SJSA1 (cell line): ENCODE data around the gene SYNJ2. TPM values are rescaled to one million over a fixed set of nuclear protein-coding genes. Genes with fewer than 3 reads are reported as not detected.

ENCODE experiments used
- DNase-seq, 2 experiments: peaks; one replicate each; pipeline ENCODE4 v3.0.0-alpha.2; 2015 to 2020; ENCODE audit warnings: low spot score in 2 of 2, low read depth in 1 of 2
- H3K27ac ChIP-seq: fragments of 250-450 bp; sonication (Bioruptor Pico); 2 replicates; pipeline ENCODE4 v1.5.1; 2020; ENCODE audit warnings: mild to moderate bottlenecking, moderate library complexity
- H3K27me3 ChIP-seq: fragments of 250-450 bp; sonication (Bioruptor Pico); replicated peaks from 2 replicates; pipeline ENCODE4 v1.5.1; 2020; ENCODE audit warnings: mild to moderate bottlenecking, moderate library complexity
- H3K36me3 ChIP-seq: fragments of 250-450 bp; sonication (Bioruptor Pico); 2 replicates; pipeline ENCODE4 v1.5.1; 2020; ENCODE audit warnings: mild to moderate bottlenecking
- H3K4me1 ChIP-seq: fragments of 250-450 bp; sonication (Bioruptor Pico); replicated peaks from 2 replicates; pipeline ENCODE4 v1.6.1; 2021; ENCODE audit warnings: mild to moderate bottlenecking
- H3K4me3 ChIP-seq: fragments of 250-450 bp; sonication (Bioruptor Pico); 2 replicates; pipeline ENCODE4 v1.5.1; 2020; ENCODE audit warnings: mild to moderate bottlenecking
- H3K9me3 ChIP-seq: fragments of 250-450 bp; sonication (Bioruptor Pico); replicated peaks from 2 replicates; pipeline ENCODE4 v1.5.1; 2020; ENCODE audit warnings: mild to moderate bottlenecking
- total RNA-seq: library from RNA; depleted of rRNA; stranded (reverse); fragments of >200 nt; shearing (Covaris generic); gene quantifications from 2 replicates; pipeline ENCODE4 v1.2.3, GENCODE V29; 2014

SYNJ2 gene
- total RNA-seq, 1 experiment from 2014 or later: 23.7 TPM

- peaks cover 29% of the 10 kb centered on the region for H3K36me3 ChIP-seq
- H3K9me3 ChIP-seq: no peaks in the 10 kb centered on the region
- DNase-seq: no peak
- no peak overlapping the region for H3K4me3 ChIP-seq
- H3K27ac ChIP-seq: peak overlapping the region; percentile 91
- no peaks in the 10 kb centered on the region for H3K27me3 ChIP-seq
- H3K4me1 ChIP-seq: peaks cover 72% of the 10 kb centered on the region
Observed at GRCh38 chr6:158041788-158042187, 60.1 kb downstream of the SYNJ2 start.

- peaks cover 73% of the 10 kb centered on the region for H3K4me1 ChIP-seq
- DNase-seq: peak; percentile 82 to 89
- H3K36me3 ChIP-seq: peaks cover 34% of the 10 kb centered on the region
- peak overlapping the region; percentile 91 for H3K27ac ChIP-seq
- H3K27me3 ChIP-seq: no peaks in the 10 kb centered on the region
- no peaks in the 10 kb centered on the region for H3K9me3 ChIP-seq
- no peak overlapping the region for H3K4me3 ChIP-seq
Observed at GRCh38 chr6:158042245-158042798, 60.7 kb downstream of the SYNJ2 start.

- peaks cover 68% of the 10 kb centered on the region for H3K4me1 ChIP-seq
- H3K27me3 ChIP-seq: no peaks in the 10 kb centered on the region
- peaks cover 36% of the 10 kb centered on the region for H3K36me3 ChIP-seq
- H3K27ac ChIP-seq: peak overlapping the region; percentile 91
- no peak for DNase-seq
- H3K9me3 ChIP-seq: no peaks in the 10 kb centered on the region
- no peak overlapping the region for H3K4me3 ChIP-seq
Observed at GRCh38 chr6:158043008-158043407, 61.3 kb downstream of the SYNJ2 start.

- Histone ChIP-seq H3K4me1 (peaks cover 62% of the 10 kb centered on the region), H3K36me3 (peaks cover 36% of the 10 kb centered on the region), H3K27ac (0 out of 2 replicates have a peak overlapping the region, but pooled peaks have one; percentile 4), H3K27me3 (no peaks in the 10 kb centered on the region), H3K9me3 (no peaks in the 10 kb centered on the region), H3K4me3 (no peak overlapping the region)
- DNase-seq: no peak
Observed at GRCh38 chr6:158043586-158044524, 62.2 kb downstream of the SYNJ2 start.

GRCh38 chr6:158044525-158044888 is 62.8 kb downstream of the SYNJ2 start:
- Histone ChIP-seq H3K4me3 (no peak overlapping the region), H3K27me3 (no peaks in the 10 kb centered on the region), H3K4me1 (peaks cover 56% of the 10 kb centered on the region), H3K27ac (no peak overlapping the region), H3K9me3 (no peaks in the 10 kb centered on the region), H3K36me3 (peaks cover 36% of the 10 kb centered on the region)
- DNase-seq: no peak

- Histone ChIP-seq H3K9me3 (no peaks in the 10 kb centered on the region), H3K27ac (no peak overlapping the region), H3K4me3 (no peak overlapping the region), H3K4me1 (peaks cover 38% of the 10 kb centered on the region), H3K36me3 (peaks cover 36% of the 10 kb centered on the region), H3K27me3 (no peaks in the 10 kb centered on the region)
- DNase-seq: no peak
Observed at GRCh38 chr6:158046201-158047126, 64.8 kb downstream of the SYNJ2 start.

- peaks cover 36% of the 10 kb centered on the region for H3K36me3 ChIP-seq
- H3K4me1 ChIP-seq: peaks cover 31% of the 10 kb centered on the region
Observed at GRCh38 chr6:158047127-158047518, 65.5 kb downstream of the SYNJ2 start.

GRCh38 chr6:158047563-158048323 is 66.1 kb downstream of the SYNJ2 start:
- Histone ChIP-seq H3K4me1 (peaks cover 25% of the 10 kb centered on the region), H3K36me3 (peaks cover 35% of the 10 kb centered on the region), H3K27ac (no peak overlapping the region), H3K9me3 (no peaks in the 10 kb centered on the region), H3K4me3 (no peak overlapping the region), H3K27me3 (no peaks in the 10 kb centered on the region)
- DNase-seq: no peak

More at GRCh38 chr6:158047127-158047518, 65.5 kb downstream of the SYNJ2 start:
- Histone ChIP-seq H3K9me3 (no peaks in the 10 kb centered on the region), H3K27me3 (no peaks in the 10 kb centered on the region), H3K27ac (no peak overlapping the region), H3K4me3 (no peak overlapping the region)
- no peak for DNase-seq

- no peaks in the 10 kb centered on the region for H3K27me3 ChIP-seq
- peaks cover 29% of the 10 kb centered on the region for H3K36me3 ChIP-seq
- DNase-seq: no peak
- H3K4me1 ChIP-seq: peaks cover 17% of the 10 kb centered on the region
- H3K27ac ChIP-seq: no peak overlapping the region
- H3K9me3 ChIP-seq: no peaks in the 10 kb centered on the region
- no peak overlapping the region for H3K4me3 ChIP-seq
Observed at GRCh38 chr6:158048589-158048988, 66.9 kb downstream of the SYNJ2 start.

GRCh38 chr6:158049055-158050028 is 67.7 kb downstream of the SYNJ2 start:
- H3K36me3 ChIP-seq: peaks cover 22% of the 10 kb centered on the region
- no peaks in the 10 kb centered on the region for H3K9me3 ChIP-seq
- no peaks in the 10 kb centered on the region for H3K27me3 ChIP-seq
- no peak overlapping the region for H3K27ac ChIP-seq
- H3K4me1 ChIP-seq: peaks cover 10% of the 10 kb centered on the region
- no peak for DNase-seq
- H3K4me3 ChIP-seq: no peak overlapping the region

GRCh38 chr6:158050107-158050735 is 68.6 kb downstream of the SYNJ2 start:
- peaks cover 10% of the 10 kb centered on the region for H3K4me1 ChIP-seq
- peaks cover 18% of the 10 kb centered on the region for H3K36me3 ChIP-seq
- H3K9me3 ChIP-seq: no peaks in the 10 kb centered on the region
- H3K27ac ChIP-seq: no peak overlapping the region
- no peak for DNase-seq
- H3K27me3 ChIP-seq: no peaks in the 10 kb centered on the region
- H3K4me3 ChIP-seq: no peak overlapping the region

- Histone ChIP-seq H3K4me1 (peaks cover 10% of the 10 kb centered on the region), H3K4me3 (no peak overlapping the region), H3K36me3 (peaks cover 18% of the 10 kb centered on the region), H3K9me3 (no peaks in the 10 kb centered on the region), H3K27me3 (no peaks in the 10 kb centered on the region), H3K27ac (no peak overlapping the region)
- no peak for DNase-seq
Observed at GRCh38 chr6:158050955-158051354, 69.3 kb downstream of the SYNJ2 start.
